A549 (cell line): ENCODE results near the gene FEZF1. TPM values are rescaled to one million over a fixed set of nuclear protein-coding genes. Genes with fewer than 3 reads are reported as not detected.

Source experiments
- polyA plus RNA-seq, 4 experiments: library from polyadenylated mRNA; depleted of rRNA in 3 of 4; stranded (reverse); fragments of >200 nt; fragmentation: RNase III in 1 of 4; extraction: RNeasy Plus Mini Kit Qiagen cat#74134 plus additional on column Dnase treatment in 1 of 4; gene quantifications; 2 replicates in 3 of 4; 3 replicates in 1 of 4; pipeline ENCODE4 v1.2.3, GENCODE V29; 2011 to 2017

Gene FEZF1
- polyA plus RNA-seq, 2 of the 4 experiments (the other 2 are of a cell fraction): not detected

Other genes with a start within 250 kb of the FEZF1 start
- 0.21 TPM in 2 replicates for gene AASS, start 160.5 kb downstream of the FEZF1 start, polyA plus RNA-seq (2011; rRNA removed)
- gene AASS, start 160.5 kb downstream of the FEZF1 start, polyA plus RNA-seq (2017; fragmentation: RNase III; extraction: RNeasy Plus Mini Kit Qiagen cat#74134 plus additional on column Dnase treatment): 0.04 to 0.05 TPM (median 0.04 TPM) in 3 replicates